DMS153 (cell line): ENCODE results near the gene ABCA12.

Source experiments
- DNase-seq: peaks from one replicate; lab custom pipeline; 2025; lab: John Stamatoyannopoulos, UW

ABCA12 gene

DNA sequence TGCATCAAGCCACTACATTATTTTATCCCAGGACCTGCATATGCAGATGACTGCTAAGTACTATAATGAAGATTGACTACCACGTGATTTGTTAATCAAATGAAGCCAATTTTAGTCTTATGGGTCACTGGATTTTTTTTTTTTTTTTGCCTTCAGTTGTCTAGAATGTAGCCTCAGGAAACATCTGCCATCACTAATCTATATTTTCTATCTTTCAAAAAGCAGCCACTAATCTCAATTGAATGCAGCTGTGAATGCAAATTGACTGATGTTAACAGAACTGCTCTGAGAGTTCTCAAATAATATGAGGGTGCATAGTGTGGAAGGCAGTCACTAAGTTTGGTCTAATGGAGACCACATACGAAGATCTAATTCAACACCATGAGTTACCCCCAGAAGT is 106.3 kb downstream of the ABCA12 start:
- DNase-seq = no peak

DNA sequence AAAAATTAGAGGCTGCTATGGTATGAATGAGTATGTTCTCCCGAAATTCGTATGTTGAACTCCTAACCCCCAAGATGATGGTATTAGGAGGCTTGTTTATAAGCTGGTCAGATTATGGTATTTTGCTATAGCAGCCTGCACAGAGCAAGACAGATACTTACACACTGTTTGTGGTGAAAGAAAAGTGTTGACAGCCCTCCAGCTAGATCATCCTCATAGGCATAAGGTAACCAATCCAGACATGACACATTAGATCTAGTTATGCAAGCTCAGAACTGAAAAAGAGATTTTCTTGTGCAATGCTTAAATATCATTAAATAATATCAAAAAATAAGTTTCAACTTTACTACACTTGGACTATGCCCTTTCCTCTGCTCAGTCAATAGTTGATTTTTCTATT is 107.1 kb downstream of the ABCA12 start:
- DNase-seq = no peak

DNA sequence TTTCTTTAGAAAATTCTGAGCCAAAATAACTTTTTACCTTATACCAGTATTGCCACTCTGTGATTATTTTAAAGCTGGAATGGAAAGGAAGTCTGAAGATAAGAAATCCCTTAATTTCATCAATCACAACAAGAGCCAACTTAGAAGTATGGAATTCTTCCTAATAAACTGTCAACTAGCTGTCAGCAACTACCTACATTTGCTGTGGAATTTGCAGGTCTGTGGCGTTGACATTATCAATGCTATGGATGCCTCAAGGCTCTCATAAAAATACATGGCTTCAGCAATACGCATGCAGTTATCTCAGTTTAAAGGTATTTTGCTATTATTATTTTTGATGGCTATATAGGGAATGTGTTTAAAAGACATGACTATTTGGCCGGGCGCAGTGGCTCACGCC is 108.5 kb downstream of the ABCA12 start:
- no peak for DNase-seq

DNA sequence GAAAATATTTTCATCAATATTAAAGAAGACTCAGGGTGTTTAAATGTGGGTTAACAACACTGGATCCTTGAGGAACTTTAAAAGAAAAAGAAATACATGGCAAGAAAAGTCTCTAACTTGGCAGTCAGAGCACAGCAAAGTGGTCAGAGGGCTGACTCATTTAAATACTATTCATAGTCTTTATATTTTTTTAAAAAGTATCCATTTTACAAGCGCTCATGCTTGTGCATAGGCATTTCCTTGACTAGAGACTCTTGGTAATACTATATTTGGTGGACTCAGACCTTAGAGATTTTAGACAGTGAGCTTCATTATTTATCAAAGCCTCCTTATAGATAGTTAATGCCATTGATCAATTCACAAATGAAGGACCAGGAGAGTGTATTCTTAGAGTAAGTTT is 110.2 kb downstream of the ABCA12 start:
- DNase-seq = no peak

DNA sequence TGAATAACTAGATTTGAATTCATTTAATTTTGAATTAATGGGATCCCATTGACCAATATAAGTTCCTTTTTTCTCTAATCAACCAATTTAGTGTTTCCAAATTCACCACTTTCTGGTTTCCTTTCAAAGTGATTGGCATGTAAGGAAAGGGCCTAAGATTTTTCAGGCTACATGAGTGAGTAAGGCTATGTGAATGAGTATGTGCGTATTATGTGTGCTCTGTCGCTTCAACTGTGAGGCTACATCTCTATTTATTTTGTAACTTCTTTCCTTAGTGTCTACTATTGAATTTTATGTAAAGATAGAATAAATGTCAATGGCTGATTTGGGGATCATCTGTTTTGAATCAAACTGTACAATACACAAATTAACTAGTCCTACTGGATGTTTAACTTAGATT is 110.6 kb downstream of the ABCA12 start:
- no peak for DNase-seq

DNA sequence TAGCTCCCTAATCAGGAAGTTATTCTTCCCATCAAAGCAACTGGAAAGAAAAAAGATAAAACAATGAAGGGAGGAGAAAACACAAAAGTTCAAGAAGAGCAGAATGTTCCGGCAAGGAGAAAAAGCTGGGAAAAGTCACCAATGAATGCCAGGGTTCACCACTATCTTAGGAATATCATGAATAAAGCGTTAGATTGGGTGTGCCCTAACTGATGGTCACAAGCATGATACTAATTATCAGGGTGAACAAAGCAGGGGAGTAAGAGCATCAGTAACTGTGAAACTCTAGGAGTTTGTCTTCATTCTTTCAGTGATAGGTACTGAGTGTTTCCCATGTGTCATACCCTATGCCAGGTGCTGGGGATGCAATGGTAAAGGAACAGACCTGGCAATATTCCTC is 115.5 kb downstream of the ABCA12 start:
- DNase-seq = no peak

DNA sequence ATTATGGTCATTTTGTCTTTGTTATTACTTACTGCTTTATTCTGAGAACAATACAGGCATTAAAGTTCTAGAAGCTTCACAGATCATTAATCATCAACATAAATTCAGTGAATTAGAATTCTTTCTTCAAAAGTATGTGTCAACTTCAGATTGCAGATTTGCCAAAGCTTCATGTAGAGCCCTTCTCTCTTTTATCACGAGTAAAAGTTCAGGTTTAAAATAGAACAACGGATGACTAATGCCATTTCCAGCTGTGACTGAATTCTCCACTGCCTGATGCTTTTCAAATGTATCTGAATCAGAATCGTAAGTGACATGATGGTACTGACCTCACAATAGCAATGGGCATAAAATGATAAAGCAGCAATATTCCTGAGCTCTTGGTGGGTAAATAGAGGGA is 116.0 kb downstream of the ABCA12 start:
- no peak for DNase-seq

DNA sequence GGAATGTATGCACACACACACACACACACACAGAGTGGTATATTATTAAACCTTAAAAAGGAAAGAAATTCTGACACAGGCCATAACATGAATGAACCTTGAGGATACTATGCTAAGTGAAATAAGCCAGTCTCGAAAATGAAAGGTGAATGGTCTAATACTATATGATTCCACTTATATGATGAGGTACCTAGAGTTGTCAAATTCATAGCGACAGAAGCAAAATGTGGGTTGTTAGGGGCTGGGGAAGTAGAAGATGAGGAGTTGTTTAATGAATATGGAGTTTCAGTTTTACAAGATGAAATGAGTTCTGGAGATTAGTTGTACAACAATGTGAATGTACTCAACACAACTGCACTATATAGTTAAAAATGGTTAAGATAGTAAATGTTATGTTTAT is 118.1 kb downstream of the ABCA12 start:
- DNase-seq = no peak

DNA sequence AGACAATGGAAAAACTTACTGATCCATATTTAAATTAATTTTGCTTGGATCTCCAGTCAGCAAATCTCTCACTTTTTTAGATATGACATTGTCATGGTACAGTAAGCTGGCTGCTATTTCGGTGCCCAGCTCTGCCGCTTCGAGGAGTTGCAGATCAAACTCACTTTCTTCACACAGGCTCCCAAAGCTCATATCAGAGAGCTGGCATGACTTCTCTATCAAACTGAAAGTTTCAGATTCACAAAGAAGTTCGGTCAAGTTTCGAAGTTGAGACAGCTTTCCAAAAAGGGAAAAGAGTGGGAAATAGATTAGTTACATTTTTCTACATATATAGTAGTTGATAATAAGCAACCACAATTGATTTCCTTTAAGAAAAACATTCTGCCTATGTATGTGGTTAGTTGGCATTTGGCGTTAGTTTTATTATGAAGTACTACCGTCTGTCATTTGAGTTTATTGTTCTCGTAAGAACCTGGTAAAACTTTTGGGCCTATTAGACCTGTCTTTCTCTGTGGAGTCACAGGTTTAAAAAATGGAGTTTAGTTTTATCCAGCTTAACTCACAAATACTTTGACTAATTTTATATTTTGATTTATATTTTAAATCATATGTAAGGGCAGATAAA is 118.8 kb downstream of the ABCA12 start:
- no peak for DNase-seq

DNA sequence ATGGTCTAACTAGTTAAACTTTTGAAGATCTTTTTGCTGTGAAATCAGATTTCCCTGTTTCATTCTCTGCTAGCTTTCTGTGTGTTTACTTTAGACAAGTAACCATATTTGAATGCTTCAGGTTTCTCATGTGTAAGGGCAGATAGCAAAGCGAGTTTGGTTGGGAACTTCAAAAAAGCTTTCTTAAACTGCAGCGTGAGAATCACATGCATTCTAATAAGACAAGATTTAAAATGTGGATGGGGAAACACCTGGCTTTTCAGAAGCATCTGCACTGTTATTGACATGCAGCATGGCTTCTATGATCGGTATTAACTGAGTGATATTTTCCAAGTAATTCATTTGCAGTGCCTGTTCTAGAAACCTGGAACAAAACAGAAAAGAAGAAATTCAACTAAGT is 119.3 kb downstream of the ABCA12 start:
- no peak for DNase-seq

DNA sequence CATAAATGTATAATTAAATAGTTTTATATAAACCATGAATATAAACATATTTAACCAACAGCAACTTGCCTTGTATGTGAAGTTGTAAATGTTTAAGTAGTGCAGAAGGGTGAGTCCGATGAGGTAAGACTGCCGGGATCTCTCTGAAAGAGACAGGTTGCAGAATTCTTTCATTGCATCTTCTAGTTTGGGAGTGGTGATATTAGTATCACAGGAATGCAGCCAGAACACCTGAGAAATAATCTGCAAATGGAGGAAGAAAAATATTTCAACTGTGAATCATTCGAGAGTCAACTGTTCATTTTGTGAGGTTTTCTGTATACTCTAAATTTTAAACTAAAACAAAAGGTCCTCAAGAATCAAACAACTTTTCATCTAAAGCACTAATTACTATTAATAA is 123.0 kb downstream of the ABCA12 start:
- DNase-seq = no peak

DNA sequence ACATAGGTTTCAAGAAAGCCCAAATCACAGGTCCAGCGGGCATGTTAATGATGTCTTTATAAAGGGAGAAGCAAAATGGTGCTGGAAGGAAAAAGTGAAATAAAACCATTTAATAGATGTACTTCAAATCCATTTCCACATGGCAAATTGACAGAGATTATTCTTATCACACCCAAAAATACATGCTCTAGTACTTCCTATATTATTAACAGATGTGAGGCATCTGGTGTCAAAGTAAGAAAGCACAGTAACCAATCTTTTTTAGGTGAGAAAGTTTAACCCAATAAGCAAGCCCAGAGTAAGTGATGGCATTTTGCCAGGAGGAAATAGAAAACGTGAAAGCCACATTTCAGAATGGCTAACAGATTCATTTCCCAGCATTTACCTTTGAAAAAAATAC is 128.0 kb downstream of the ABCA12 start:
- no peak for DNase-seq

DNA sequence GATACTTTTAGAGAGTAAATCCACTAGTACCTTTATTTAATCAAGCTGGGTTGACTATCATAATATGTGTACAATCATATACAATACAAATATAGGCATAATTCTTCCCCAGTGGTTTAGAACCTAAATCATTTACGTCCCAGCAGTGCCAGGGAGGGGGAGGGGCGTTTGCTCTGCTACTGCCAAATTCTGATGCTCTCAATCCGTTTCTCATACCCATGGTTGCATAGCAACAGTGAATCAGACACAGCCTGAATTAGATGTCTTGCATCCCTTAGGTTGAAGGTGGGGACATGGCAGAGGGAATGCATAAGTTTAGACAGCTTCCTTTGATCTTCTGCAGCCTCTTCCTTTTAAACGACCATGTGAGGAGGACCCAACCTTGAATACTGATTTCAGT is 135.4 kb downstream of the ABCA12 start:
- no peak for DNase-seq

DNA sequence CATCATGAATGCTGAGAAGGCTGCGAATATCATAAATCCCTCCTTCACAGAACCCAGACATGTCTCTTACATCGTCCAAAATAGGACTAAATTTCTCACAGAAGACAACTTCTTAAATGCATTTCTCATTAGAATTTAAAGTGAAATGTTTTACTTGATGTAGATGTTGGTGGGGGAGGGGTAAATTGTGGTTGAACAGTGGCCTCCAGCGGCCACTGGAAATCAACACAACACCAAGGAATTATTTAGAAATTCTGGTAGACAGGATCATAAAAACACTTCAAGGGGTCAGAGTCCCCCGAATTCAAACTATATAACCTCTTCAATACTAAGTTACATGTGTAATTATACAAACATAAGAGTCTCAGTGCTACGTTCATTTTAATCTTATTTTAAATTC is 135.9 kb downstream of the ABCA12 start:
- peak; percentile 48 for DNase-seq

DNA sequence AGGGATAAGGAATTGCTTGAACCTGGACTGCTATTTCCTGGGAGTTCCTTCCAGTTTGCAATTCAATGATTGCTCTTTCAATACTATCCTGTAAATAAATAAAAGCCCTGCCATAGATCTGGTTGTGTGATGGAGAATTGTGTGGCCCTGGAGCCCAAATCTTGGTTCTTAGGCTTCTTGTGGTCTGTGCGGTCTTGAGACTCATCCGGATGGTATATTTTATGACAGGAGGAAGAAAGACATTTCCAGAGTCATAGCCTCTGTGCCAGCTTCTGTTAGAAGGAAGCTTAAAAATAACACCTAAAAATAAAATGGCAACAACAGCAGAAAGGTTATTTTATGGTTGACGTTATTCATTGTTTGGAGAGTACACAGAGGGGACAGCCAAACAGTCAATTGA is 137.7 kb downstream of the ABCA12 start:
- DNase-seq = no peak

DNA sequence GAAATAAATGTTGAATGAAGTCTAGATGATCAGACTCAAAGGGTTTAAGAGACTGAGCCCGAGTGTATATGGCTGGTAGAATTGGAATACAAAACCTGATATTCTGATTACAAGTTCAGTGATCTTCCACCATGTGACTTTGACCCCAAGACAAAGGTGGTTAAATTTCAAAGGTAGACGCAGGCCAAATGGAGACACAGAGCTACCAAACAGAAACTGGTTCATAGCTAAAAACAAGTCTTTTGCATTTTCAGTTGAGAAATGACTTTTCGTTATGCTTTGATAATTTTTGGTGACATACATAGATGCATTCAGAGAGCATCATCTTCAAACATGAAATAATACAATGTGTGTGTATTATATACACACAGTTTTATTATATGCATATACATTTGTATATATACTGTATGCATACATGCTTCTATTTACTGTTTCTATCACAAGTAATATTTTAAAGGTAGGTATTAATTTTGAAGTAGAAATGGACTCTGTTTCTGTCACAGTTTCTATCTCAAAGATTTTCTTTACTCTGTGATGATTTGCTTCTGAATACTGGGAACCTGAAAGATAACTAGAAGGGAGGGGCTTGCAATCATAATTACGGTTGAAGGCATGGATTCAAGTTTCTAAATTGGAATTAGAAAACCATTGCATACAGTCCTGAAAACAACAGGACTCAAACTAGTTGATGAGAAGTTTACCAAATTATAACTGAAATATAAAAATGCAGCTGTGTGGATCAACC is 142.3 kb downstream of the ABCA12 start:
- no peak for DNase-seq

DNA sequence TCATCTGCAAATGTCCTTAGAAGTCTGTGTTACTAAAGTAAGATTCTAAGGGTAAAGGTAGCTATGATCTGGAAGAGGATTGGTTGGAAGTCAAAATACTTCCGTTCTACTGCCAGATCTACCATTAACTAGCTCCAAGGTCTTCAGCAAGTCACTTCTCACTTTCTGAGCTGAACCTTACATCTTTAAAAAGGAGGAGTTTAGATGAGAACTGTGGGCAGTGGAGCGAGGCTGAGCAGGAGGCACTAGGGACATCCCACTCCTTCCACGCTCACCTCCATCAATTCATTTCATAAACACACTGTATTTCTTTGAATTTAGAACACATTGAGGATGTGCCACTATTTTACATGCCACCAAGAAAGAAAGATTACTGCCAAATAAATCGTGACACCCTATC is 143.0 kb downstream of the ABCA12 start:
- DNase-seq = no peak

DNA sequence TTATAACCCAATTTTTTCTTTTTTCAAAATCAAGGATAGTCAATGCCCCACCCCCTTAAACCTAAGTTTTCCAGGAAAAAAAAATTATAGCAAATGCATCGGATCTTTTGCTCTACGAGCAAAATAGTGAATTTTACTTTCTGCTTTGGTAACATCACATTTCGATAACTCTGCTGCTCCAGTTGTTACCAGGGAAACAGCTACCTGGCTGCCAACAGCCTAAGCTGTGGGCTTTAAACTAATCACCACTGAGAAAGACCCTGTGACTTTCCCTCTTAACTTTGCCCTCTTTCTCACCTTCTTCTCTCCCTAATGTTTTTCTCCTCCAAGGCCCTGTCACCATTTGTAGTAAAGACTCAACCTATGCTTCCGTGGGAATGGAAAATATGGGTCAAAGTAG is 145.5 kb downstream of the ABCA12 start:
- no peak for DNase-seq

DNA sequence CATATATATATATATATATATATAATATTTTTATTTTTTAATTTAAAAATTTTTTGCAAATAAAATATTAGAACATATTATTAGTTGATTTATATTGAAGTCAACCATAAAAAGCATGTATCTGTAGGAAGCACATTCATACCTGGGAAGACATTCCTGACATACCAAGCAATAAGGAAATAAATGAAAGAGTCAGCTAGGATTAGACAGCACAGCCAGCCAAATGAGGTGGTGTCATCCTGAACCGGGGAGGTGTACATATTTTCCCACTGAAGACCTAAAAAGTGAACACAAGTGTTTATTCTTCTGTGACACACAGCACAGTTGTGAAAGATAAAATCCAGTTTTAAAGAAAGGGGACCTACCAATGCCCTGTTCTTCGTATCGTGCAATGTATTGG is 149.2 kb downstream of the ABCA12 start:
- no peak for DNase-seq

DNA sequence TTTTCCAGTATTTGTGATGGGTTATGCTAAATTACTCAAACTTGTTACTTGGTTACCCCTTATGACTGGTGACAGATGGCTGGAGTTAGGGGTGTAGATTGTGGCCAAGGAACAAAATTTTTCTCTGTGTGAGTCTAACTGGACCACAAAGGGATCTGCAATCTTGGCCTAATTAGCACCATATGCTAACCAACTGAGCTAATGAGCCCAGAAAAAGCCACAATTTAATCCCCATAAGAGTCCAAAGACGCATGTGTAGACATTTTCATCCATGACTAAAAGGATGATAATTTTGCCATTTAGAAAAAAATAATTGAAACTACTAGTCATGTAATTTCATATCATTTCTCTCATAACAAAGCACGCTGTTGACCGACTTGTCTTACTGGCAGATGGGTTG is 151.2 kb downstream of the ABCA12 start:
- DNase-seq = no peak

DNA sequence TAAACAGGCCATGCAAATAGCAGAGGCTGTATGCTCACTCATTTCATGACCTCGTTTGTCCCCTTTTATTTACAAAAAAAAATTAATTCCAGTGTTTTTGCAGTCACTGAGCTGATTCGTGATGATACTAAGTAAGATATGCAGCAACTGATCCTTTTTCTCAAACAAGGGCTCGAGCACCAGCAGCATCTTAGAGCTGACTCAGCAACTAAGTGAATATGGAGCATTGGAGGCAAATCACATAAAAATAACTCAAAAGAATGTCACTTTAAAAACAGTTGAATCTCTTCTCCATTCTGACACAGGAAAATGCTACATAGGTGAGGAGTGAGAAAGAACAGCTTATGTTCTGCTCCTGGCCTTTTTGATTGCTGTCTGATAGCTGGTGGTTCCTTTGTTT is 152.8 kb downstream of the ABCA12 start:
- DNase-seq = no peak

DNA sequence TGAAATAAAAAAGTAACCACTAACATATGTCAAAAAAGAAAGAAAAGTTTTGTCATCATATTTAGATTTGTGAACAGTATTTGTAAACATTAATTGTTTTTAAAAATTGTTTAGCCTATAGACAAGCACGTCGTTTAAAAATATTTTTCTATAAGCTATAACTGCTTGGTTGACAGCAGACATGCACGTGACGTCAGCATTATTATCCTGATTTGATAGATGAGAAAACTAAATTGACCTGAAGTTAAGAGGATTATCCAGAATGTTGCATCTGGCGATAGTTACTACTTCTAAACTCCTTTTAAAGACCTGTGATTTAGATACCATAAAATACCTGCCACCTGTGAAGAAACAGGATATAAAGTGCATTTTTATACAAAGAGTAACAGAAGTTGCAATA is 172.0 kb downstream of the ABCA12 start:
- no peak for DNase-seq

DNA sequence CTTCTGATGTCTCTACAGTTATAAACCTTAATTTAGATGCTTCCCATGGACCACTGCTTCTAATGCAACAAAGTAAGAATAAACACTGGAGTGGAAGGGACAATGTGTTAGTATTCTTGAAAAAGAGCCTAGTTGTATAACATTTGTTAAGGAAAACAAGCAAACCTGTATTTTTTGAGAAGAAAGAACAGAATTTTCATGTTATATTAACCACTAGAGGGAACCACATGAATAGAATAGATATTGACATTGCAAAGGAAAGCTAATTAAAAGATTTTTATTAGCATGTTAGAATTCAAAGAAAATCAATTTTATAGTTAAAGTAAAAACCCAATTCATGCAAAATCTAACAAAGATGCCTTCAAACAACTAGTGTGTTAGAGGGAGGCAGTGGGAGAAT is 177.7 kb downstream of the ABCA12 start:
- no peak for DNase-seq

DNA sequence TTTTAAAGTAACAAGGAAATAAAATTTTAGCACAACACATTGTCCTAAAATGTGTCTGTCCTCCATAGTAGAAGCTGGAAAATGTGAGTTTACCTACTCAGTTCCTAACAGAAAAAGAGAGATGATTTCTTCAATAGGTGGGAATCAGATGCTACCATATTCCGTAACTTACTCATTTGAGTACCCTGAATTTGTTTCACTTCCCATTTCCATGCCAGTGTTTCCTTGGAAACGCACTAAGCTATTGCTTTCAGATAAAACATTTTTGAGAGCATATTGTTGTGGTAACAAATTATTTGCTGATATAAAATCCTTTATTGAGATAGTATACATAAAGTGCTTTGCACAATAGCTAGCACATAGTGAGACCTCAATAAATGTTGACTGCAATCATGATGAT is 191.5 kb downstream of the ABCA12 start:
- DNase-seq = no peak
